Hematopoietic multipotent progenitor cell treated with erythropoietin and hydrocortisone succinate and interleukin-3 and kit ligand, for 17 days (in vitro differentiated cells): ENCODE results near the gene NFKBIE.

ENCODE experiments used
- DNase-seq: peaks from one replicate; pipeline ENCODE4 v3.0.0-alpha.2; 2015; ENCODE audit warnings: low spot score

NFKBIE gene

DNA sequence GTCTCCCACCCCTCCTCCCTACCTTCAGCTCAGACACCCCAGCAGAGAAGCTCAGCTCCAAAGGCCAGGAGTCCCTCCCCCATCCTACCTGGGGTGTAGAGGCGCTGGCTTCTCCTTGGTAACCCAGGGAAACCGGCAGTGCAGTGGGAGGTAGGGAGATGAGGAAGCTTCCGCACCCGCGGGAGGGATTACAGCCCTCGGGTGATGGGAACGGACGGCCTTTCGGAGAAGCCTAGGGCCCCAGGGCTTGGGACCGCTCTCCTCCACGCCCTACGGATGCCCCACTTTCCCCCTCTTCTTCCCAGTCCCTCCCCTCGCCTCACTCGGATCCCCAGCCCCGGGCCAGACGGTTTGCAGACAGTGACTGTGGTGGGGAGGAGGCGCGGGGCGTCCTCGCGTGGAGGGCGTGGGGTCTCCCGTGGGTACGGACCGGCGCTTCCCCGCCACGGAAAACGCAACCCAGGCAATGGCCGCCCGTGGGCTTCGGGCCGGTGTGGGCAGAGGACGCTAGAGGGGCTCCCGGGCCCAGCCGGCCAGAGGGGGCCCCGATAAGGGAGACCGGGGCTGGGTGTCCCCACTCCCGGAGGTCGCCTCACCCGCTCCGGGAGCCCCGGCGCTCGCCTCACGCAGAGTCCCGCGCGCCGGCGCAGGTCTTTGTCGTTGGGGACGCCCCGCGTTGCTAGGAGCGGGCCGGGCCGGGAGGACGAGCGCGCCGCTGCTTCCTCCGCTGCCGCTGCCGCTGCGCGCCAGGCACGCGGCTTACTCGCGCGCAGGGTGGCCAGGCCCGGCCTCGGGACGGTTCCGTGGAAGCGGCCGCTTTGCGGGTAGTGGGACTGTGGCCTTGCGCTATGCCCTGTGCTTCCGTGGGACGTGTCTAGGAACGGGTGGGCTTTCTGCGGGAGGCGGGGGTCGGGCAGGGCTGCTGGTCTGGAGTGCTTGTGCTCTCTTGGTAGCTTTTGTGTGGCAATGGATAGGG, 32.0 kb upstream of the NFKBIE start:
- no peak for DNase-seq

DNA sequence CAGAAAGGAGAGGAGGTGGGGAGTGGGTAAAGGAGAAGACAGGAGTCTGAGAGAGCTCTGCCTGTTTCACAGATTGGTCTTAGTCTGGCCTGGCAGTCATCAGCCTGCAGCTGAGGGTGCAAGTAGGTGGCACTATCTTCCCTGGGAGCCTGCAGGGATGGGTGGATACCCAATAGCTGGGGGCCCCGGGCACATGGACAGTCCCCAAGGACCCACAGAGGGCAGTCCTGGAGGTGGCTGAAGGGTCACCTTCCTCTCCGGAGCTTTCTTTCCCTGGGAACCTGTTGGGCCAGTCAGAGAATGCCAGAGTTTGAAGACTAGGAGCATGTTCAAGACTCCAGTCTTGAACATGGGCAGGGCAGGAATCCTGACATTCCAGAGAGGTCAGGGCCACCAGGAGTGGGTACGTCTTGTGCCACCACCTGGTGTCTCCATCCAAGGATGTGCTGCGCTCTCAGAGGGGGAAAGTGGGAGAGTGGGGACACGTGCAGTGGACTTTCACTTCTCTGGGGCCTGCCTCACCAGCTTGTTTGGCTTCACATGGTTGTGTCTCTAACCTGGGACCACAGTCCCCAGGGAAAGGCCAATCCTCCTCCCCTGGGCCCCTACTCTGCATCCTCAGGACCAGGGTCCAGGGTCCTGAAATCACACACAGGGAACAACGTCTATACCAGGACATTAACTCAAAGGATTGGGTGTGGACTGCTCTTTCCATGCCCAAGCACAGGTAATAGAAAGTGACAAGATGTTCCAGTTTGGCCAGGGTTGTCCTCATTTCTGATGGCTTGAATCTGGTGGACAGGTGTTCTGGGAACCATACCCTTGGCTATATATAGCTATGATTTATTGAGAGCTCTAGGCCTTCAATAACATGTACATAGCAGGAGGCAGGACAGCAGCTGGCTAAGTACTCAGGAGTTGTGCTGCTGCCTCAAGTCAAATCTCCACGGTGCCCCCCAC, 29.8 kb upstream of the NFKBIE start:
- no peak for DNase-seq

DNA sequence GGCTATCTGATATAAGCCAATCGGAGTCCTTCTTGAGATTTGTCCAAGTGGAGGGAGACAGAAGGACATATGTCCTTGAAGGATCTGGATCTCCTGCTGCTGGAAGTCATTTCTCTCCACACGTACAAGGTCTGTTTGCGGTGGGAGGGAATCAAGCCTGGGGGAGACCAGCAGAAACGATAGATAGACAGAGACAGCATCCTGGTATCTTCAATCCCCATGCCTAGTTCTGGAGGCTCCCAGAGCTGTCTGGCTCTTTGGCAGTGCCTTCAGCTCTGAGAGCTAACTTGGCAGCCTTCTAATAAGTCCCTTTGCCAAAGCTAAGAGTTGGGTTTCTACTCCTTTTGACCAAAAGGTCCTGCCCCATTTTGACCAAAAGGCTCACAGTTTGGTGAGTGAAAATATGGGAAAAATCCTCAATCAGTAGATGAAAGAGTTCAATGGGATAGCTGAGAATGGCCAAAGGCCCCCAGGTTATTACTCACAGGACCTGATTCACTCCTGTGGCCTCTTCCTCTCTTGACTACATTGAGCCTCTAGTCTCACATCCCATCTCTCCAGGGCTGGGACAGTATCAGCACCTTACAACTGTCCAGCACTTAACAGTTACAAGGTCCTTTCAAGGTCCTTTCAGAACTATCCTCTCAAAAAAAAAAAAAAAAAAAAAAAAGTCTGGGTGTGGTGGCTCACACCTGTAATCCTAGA, 27.5 kb upstream of the NFKBIE start:
- DNase-seq: no peak

DNA sequence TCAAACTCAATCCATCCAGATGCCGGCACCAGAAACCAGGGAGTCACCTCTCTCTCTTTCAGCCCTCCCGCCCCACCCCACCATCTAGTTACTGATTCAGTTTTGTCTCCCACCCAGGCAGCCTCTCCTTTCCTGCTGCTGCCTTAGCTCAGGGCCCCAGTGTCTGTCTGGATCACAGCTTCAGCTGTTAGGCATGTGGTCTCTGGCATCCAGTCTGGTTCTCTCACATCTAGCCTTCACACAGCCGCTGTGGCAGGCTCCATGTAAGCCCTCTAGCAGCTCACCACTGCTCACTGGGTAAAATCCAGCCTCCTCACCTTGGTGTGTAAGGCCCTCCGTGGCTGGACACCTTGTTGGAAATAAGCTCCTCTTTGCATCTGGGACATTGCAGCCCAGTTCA, 26.5 kb upstream of the NFKBIE start:
- DNase-seq: no peak

DNA sequence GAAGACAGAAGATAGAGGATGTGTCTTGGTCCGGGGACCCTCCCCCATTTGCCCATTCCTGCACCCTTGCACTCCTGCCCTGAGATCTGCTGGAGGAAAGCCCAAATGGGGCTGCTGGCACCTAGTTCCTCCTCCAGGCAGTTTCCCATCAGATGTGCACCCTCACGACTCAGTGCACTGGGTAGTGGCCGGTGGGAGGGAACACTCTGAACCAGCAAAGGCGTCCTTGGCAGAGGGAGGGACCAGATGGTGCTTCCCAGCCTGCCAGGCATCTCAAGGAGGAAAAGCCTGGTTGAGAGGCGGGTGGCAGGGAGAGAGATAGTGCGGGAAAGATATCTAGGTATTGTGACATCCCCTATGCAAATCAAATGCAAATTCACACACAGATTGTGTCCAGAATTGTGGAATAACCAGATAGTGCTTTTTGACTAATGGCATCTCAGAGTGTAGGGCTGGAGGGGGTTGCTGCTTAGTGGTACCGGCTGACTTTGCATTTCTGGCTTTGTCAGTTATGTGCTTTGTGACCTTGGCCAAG, 24.4 kb upstream of the NFKBIE start:
- no peak for DNase-seq

DNA sequence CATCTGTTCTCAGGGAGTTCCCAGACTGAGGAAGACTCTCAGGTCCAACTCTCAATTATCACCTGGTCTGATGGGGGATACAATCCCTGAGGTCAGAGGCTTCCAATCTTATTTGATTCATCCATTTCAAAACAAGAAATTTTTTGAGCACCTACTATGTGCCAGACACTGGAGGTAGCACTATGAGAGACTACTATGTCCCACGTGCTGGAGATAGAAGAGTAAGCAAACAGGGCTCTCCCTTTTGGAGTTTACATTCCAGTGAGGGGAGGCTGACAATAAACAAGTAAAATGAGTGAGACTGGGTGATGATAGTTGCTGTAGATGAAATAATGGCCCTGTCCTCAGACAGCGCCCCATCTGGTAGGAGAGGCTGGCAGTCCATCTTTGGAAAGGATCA, 21.4 kb upstream of the NFKBIE start:
- DNase-seq: no peak

DNA sequence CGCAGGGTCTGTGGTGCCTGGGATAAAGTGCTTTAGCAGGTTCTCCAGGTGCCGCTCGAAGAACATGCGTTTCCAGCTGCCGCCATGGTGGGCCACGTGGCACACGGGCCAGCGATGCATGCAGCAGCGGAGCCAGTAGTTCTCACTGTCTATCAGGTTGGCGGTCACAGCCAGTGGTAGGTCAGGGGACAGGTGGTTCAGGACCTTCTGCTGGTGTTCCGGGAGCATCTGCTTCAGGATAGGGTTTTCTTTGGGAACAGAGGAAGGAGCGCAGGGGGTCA, 20.9 kb upstream of the NFKBIE start:
- DNase-seq: no peak

DNA sequence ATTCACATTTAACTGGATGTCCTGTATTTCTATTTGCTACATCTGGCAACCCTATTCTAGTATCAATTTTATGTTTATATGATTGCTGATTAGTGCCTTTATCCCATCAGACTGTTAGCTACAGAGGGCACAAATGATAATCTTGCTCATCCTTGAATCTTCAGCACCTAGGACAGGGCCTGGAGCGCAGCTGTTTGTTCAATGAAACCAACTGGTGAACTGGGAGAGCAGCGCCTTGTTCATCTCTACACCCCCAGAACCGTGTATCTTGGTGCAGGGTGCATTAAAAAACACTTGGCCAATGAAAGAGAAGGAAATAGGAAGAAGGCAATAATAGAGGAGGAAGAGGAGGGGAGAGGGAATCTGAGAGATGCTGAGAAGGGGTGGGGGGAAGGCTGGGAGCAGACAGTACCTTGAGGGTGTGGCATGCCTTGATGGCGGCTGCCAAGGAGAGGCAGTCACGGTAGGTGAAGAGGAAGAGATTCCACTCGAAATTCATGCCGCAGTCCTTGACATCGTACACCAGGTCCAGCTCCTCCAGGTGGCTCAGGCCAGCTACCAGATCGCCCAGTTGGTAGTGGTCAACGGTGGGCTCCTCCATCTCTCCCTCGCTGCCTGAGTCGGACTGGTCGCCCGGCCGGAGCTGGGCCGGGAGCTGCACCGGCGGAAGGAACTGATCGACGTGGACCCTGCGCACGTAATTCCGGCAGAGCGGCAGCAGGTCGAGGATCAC, 20.4 kb upstream of the NFKBIE start:
- no peak for DNase-seq

DNA sequence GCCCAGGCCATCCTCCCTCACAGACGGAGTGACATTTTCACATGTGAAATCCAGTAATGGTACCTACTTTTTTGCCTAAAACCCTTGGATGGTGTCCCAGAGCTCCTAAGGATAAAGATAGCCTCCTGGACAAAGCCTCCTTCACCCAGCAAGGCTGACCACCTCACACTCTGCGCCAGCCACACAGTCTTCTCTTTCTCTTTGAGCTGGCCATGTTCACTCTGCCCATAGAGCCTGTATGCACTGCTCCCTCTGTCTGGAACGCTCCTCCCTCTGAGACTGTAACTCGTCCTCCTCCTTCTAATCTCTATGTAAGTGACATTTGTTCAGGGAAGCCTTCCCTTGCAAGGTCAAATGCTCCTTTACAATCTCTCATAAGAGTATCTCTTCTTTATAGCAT, 19.5 kb upstream of the NFKBIE start:
- DNase-seq: no peak

DNA sequence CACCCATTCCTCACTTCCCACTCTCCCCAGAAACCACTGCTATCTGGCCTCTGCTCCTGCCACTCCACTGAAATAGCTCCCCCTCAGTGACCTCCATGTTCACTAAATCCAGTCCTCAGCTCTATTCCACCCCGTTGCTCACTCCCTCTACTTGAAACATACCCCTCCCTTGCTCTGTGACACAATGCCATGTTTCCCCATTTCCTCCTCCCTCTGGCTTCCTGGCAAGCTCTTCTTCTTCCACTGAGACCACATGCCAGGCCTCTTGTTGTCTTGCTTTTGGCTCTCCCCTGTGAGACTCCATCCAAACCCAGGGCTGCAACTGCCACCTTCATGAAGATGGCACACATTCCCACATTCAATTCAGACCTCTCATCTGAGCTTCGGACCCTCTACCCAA, 18.8 kb upstream of the NFKBIE start:
- DNase-seq: no peak

DNA sequence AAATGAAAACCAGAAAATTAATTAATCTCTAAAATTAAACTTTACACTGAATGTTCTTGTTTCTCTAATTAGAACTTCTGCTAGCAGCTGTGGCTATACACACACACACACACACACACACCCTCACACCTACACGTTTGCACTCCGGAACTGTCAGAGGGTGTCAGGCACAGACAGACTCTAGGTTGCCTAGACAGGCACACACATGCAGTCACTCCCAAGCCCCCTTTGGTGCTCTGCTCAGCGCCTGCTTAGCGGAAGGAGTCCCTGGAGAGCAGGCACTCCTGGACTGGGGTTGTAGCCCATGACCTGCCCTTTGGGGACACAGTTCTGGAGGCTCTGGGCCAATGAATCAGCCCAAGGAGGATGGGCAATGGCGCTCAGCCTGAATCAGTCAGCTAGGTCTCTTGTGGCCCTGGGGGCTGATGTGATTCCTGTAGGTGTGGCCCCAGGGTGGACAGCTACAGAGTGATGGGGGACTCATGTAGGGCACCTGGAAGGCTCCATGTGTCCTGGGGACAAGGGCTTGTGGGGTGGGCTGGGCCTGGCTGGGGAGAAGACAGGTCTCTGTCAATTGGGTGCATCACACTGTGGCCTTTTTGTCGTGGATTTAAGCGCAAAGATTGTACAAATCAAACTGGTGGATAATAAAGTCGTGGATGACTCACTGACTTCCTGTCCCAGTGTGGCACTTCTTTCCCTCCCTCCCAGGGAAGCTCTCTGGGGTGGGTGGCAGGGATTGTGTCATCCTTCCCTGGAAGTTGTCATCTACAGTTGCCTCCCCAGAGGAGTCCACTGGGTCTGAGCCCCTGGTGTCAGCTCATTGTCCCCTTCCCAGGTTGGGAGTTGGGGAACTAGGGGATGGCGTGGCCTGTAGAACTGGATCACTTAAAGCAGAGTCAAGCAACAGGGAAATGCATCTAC, 13.7 kb upstream of the NFKBIE start:
- no peak for DNase-seq

DNA sequence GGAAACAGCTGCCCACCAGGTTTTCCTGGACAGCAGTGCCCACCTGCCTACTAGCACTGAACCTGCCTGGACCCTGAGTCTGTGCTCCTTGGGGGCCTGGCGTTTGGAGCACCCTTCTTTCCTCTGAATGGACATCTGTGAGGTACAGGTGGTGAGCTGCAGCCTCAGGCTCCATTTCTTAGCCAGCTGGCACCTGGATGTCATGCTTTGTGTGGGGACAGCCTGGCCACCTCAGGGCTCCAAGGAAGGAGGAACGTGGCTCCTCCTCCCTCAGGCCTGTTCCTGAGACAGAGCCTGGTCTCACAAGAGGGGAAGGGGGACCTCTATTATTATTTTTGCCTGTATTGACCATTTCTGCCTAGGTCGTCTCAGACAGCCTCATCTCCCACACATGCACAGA, 13.0 kb upstream of the NFKBIE start:
- no peak for DNase-seq

DNA sequence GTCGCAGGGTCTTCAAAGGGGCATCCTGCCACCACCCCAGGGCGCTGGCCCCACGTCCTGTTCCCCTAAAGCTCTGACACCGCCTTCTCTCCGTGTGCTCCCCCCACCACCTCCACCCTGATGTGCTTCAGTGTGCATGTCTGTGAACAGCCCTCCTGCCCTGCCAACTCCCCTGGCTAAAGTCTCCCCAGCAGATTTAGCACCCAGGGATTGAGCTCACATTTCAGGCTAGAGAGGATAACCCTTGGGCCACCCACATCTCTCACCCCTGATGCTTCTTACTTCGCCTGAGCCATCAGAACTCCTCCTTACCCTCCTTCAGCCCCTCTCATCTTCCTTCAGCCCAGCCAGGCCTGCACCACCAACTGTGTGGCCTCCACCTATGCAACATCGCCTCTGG, 12.4 kb upstream of the NFKBIE start:
- no peak for DNase-seq

DNA sequence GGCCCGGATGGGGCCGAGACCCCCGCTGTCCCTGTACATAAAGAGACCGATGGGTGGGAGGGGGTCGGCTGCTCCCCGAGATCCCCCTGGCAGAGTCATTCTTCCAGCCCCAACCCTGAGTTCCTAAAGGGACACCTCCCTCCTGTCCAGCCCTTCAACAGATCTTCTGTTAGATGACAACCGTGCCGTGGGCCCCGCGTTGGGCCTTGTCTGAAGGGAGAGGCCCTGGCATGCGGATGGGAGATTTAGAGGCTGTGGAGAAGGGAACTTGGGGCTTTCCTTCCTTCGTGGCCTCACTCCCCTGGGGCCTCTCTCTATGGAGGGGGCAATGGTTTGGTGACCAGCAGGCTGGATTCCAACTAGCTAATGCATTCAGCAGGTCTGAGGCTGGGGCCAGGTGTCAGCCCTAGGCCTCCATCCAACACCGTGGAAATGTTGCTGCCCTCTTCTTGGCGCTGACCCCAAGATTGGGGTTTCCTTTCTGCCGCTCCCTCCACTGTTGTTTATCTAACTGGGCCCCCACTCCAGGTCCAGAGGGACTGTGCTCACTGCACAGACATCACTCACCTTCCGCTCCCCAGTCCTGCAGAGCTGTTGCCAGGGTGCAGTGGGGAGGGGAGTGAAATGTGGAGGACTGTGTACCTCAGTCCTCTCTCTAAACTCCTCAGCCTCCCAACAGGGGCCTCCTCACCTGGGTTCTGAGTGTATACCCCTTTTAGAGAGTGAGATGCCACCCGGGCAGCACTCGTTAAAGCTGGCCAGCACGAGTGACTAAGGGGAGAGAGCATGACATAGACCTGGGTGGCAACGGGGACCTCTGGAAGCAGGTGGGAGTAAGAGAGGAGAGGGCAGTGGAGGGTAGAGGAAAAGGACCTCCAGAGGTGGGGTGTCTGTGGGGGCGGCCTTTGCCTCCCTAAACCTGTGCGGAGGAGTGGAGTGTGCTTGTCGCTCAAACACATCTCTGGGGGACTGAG, 11.6 kb upstream of the NFKBIE start:
- no peak for DNase-seq

DNA sequence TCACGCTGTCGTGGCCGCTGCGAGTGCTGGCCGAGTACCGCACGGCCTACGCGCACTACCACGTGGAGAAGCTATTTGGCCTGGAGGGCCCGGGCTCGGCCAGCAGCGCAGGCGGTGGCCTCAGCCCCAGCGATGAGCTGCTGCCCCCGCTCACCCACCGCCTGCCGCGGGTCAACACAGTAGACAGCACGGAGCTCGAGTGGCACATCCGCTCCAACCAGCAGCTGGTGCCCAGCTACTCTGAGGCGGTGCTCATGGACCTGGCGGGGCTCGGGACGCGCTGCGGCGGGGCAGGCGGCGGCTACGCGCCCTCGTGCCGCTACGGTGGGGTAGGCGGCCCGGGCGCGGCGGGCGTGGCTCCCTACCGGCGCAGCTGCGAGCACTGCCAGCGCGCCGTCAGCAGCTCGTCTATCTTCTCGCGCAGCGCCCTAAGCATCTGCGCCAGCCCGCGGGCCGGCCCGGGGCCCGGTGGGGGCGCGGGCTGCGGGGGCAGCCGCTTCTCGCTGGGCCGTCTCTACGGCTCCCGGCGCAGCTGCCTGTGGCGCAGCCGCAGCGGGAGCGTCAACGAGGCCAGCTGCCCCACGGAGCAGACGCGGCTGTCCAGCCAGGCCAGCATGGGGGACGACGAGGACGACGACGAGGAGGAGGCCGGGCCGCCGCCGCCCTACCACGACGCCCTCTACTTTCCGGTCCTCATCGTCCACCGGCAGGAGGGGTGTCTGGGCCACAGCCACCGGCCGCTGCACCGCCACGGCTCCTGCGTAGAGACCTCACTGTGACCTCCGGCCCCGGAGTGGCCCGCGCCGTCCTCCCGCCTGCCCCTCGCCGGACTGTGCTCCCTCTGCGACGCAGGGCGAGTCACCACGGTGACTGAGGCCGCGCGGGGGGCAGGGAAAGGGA, 10.6 kb upstream of the NFKBIE start:
- DNase-seq: no peak

DNA sequence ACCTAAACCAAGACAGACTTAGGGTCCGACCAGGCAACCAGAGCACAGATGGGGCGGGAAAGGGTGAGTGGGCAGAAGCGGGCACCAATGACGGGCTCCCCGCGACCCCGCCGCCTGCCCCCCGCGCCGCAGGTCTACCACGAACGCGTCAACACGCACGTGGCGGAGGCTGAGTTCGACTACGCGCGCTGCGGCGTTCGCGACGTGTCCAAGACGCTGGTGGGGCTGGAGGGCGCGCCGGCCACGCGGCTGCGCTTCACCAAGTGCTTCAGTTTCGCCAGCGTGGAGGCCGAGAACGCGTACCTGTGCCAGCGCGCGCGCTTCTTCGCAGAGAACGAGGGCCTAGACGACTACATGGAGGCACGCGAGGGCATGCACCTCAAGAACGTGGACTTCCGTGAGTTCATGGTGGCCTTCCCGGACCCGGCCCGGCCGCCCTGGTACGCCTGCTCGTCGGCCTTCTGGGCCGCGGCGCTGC, 10.0 kb upstream of the NFKBIE start:
- DNase-seq: no peak

DNA sequence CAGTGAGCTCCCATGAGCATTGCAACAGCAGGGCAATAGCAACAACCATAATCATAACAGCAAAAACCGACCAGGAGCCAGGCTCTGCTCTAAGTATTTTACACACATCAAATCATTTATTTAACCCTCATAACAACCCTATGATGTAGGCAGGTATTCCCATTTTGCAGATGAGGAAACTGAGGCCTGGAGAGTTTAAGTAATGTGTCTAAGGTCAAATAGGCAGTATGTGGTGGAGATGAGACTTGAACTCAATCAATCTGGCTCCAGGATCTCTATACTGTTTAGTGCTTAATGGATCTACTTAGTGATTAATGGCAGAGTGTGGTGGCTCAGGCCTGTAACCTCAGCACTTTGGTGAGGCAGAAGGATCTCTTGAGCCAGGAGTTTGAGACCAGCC, 8.3 kb upstream of the NFKBIE start:
- no peak for DNase-seq

DNA sequence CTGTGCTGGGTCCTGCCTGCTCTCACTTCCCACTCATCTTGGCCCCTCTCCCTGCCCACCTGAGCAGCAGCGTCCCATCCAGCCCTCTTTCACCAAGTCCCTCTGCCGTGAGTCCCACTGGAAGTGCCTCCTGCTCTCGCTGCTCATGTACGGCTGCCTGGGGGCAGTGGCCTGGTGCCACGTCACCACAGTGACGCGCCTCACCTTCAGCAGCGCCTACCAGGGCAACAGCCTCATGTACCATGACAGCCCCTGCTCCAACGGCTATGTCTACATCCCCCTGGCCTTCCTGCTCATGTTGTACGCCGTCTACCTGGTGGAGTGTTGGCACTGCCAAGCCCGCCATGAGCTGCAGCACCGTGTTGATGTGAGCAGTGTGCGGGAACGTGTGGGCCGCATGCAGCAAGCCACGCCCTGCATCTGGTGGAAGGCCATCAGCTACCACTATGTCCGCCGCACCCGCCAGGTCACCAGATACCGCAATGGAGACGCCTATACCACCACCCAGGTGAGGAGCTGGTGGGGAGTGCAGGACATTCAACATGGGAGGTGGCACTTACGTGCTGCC, 7.7 kb upstream of the NFKBIE start:
- DNase-seq: no peak
